ENCODE measurements around the gene LDHD. TPM values are rescaled to one million over a fixed set of nuclear protein-coding genes. Genes with fewer than 3 reads are reported as not detected.
A peak's percentile ranks its signal among the peaks of the same experiment; 100 is the strongest.

The LDHD gene
- total RNA-seq, 3 donors from 2014 or later = 52.6 to 132 (median 67.2) TPM

GRCh38 chr16:75099738-75100602 lies 16.6 kb downstream of the LDHD start:
- H3K4me3 ChIP-seq = no peak overlapping the region
- TF ChIP-seq, protein P1, sequence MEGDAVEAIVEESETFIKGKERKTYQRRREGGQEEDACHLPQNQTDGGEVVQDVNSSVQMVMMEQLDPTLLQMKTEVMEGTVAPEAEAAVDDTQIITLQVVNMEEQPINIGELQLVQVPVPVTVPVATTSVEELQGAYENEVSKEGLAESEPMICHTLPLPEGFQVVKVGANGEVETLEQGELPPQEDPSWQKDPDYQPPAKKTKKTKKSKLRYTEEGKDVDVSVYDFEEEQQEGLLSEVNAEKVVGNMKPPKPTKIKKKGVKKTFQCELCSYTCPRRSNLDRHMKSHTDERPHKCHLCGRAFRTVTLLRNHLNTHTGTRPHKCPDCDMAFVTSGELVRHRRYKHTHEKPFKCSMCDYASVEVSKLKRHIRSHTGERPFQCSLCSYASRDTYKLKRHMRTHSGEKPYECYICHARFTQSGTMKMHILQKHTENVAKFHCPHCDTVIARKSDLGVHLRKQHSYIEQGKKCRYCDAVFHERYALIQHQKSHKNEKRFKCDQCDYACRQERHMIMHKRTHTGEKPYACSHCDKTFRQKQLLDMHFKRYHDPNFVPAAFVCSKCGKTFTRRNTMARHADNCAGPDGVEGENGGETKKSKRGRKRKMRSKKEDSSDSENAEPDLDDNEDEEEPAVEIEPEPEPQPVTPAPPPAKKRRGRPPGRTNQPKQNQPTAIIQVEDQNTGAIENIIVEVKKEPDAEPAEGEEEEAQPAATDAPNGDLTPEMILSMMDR (IDR thresholded peaks at IDR 0.05) = no peak
- DNase-seq (peak in 1 of 3 donors; percentile 63), ATAC-seq (peak; percentile 56)
- H3K9me3 ChIP-seq = no peaks in the 10 kb centered on the region
- H3K4me1 ChIP-seq (ENCODE audit: low read depth) = peaks cover 7% of the 10 kb centered on the region
- intact Hi-C loops (cut with DNase I, micrococcal nuclease) = loop anchor here in 1 of 2 donors (5.0 kb wide), 1 partner anchor 93 kb away; no protein-coding TSS in a partner anchor
- no peaks in the 10 kb centered on the region for H3K36me3 ChIP-seq (ENCODE audit: low read depth)

GRCh38 chr16:75099075-75099667 lies 17.4 kb downstream of the LDHD start:
- intact Hi-C loops (cut with DNase I, micrococcal nuclease) = no loop called here
- H3K36me3 ChIP-seq (ENCODE audit: low read depth) = no peaks in the 10 kb centered on the region
- TF ChIP-seq, protein P1 (IDR thresholded peaks at IDR 0.05) = no peak
- peaks cover 7% of the 10 kb centered on the region for H3K4me1 ChIP-seq (ENCODE audit: low read depth)
- no peaks in the 10 kb centered on the region for H3K9me3 ChIP-seq
- ATAC-seq (no peak), DNase-seq (peak in 1 of 3 donors; percentile 22)
- H3K4me3 ChIP-seq = no peak overlapping the region

DNA sequence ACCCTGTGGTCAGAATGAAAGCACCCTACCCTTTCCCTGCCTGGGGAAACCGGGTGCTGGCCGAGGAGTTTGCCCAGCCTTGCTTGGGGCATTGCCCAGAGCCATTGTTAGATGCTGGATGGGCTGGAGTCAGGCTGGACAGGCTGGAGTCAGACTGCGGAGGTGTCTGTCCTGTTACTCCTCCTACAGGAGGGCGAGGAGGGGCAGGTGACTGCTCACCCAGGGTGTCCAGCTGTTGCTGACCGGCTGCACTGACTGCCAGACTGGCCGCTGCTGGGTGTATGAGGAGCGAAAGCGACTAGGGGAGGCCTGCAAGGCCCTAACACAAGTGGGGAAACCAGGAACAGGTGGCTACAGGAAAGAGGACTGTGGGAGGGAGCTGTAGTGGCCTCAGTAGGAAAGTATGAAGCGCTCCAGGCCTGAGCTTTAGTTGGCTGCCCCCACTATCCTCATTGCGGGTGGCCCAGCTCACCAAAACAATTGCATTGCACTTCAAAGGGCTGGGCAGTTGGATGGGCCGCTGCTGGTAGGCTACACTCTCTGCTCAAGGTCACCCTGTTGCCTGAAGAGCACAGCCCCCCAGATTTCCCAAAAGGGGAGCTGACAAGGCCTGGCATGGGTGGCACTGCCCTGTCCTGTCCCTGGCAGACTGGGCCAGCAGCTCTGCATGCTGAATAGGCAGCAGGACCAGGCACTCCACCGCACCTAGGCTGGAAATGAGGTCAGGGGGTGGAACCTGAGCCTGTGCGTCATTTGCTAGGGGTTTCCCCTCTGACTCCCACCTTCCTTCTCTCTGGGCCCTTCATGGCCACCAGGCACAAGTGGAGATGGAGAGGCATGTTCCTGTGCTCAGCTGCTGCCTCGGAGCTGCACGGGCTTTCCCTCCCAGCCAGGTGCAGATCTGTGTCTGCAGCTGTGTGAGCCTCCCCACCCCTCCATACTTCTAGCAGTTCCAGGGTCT lies 18.4 kb downstream of the LDHD start:
- Histone ChIP-seq H3K9me3 (no peaks in the 10 kb centered on the region), H3K4me1 (ENCODE audit: low read depth) (peaks cover 8% of the 10 kb centered on the region), H3K36me3 (ENCODE audit: low read depth) (no peaks in the 10 kb centered on the region), H3K4me3 (no peak overlapping the region)
- no peak for DNase-seq
- TF ChIP-seq, protein P1 (IDR thresholded peaks at IDR 0.05) = no peak
- peak; percentile 43 for ATAC-seq
- intact Hi-C loops (cut with DNase I, micrococcal nuclease) = no loop called here

- no peaks in the 10 kb centered on the region for H3K9me3 ChIP-seq
- no peaks in the 10 kb centered on the region for H3K36me3 ChIP-seq (ENCODE audit: low read depth)
- H3K4me1 ChIP-seq (ENCODE audit: low read depth) = peaks cover 13% of the 10 kb centered on the region
- intact Hi-C loops (cut with DNase I, micrococcal nuclease) = no loop called here
- DNase-seq (no peak), ATAC-seq (no peak)
- H3K4me3 ChIP-seq = no peak overlapping the region
- TF ChIP-seq, protein P1 (IDR thresholded peaks at IDR 0.05) = no peak
Measured at GRCh38 chr16:75097191-75097761, 19.3 kb downstream of the LDHD start.

- H3K4me1 ChIP-seq (ENCODE audit: low read depth) = peaks cover 13% of the 10 kb centered on the region
- no peaks in the 10 kb centered on the region for H3K36me3 ChIP-seq (ENCODE audit: low read depth)
- TF ChIP-seq, protein P1 (IDR thresholded peaks at IDR 0.05) = no peak
- intact Hi-C loops (cut with DNase I, micrococcal nuclease) = no loop called here
- H3K4me3 ChIP-seq = no peak overlapping the region
- DNase-seq (peak in 2 of 3 donors; percentile 41 to 56), ATAC-seq (peak; percentile 45)
- no peaks in the 10 kb centered on the region for H3K9me3 ChIP-seq
Measured at GRCh38 chr16:75096656-75097055, 19.9 kb downstream of the LDHD start.

Measured in mucosa of descending colon (tissue), 3 donors.